SK-N-MC (cell line): Measurements from ENCODE around the gene SHB.

Experiments used
- DNase-seq: peaks from one replicate; pipeline ENCODE4 v3.0.0-alpha.2; 2011; ENCODE audit warnings: low read depth, low spot score
- H3K27ac ChIP-seq: fragments of 200-600 bp; sonication (generic); 2 replicates; pipeline ENCODE4 v1.5.1; 2016; ENCODE audit warnings: mixed run types
- H3K36me3 ChIP-seq: fragments of 200-600 bp; sonication (generic); 2 replicates; pipeline ENCODE4 v1.6.1; 2017; ENCODE audit warnings: antibody characterized with exemption, low read length, mixed read lengths; ENCODE audit not compliant: insufficient read depth
- H3K4me3 ChIP-seq: fragments of 200-600 bp; sonication (generic); 2 replicates; pipeline ENCODE4 v1.5.1; 2016
- H3K9ac ChIP-seq: fragments of 200-600 bp; sonication (generic); 2 replicates; pipeline ENCODE4 v1.8.0; 2017; ENCODE audit warnings: mixed run types, mixed read lengths; ENCODE audit not compliant: insufficient read length
- H3K9me3 ChIP-seq: fragments of 200-600 bp; sonication (generic); 2 replicates; pipeline ENCODE4 v1.6.1; 2017; ENCODE audit warnings: low read depth, mild to moderate bottlenecking, antibody characterized with exemption, low read length, moderate library complexity, mixed read lengths
- EZH2 ChIP-seq: fragments of 200-600 bp; sonication (generic); IDR thresholded peaks from one replicate; pipeline ENCODE4 v1.6.1; 2017; ENCODE audit warnings: antibody characterized with exemption
- FOXP2 ChIP-seq: optimal IDR thresholded peaks from 2 replicates; pipeline ENCODE3; 2011; ENCODE audit warnings: mild to moderate bottlenecking, moderate library complexity; ENCODE audit not compliant: insufficient read depth; ENCODE audit errors: extremely low read length, control extremely low read depth
- POLR2AphosphoS5 ChIP-seq: IDR thresholded peaks from 2 replicates; pipeline ENCODE4 v1.6.1; 2012; ENCODE audit warnings: mild to moderate bottlenecking, low read depth, low read length, borderline replicate concordance

Gene SHB

DNA sequence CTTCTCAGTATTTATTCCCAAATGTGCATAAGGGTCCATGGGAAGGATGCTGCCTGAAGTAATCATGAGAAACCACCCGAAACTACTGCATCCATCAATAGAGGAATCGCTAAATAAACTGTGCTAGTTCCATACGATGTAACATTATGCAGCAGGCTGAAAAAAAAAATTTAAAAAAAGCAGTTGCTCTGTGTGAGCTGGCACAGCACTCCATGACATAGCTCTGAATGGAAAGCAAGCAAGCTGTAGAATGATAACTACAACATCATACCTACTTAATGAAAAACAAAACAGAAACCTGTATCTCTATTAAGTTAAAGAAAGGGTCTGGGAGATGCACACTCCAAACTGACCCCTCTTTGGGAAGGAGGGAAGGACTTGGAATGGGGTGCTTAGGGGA lies 49.3 kb downstream of the SHB start:
- Histone ChIP-seq H3K9ac (no peak overlapping the region), H3K9me3 (no peaks in the 10 kb centered on the region), H3K36me3 (peaks cover 15% of the 10 kb centered on the region; the same call in 1 of the 2 replicates), H3K27ac (peak overlapping the region; percentile 96), H3K4me3 (peak overlapping the region; percentile 51)
- TF ChIP-seq FOXP2 (no peak), EZH2 (no peak), POLR2AphosphoS5 (no peak)
- DNase-seq: no peak

- DNase-seq: no peak
Measured at GRCh38 chr9:38018958-38019602, 49.9 kb downstream of the SHB start.

GRCh38 chr9:38018241-38018957 lies 50.6 kb downstream of the SHB start:
- peak; percentile 58 for DNase-seq
- TF ChIP-seq POLR2AphosphoS5 (0 out of 2 replicates have a peak, but pooled peaks have one; percentile 21), EZH2 (no peak), FOXP2 (no peak)
- peak overlapping the region; percentile 73 for H3K4me3 ChIP-seq
- no peaks in the 10 kb centered on the region for H3K9me3 ChIP-seq
- H3K27ac ChIP-seq: peak overlapping the region; percentile 96
- peak overlapping the region; percentile 45 for H3K9ac ChIP-seq
- H3K36me3 ChIP-seq: peaks cover 16% of the 10 kb centered on the region; the same call in 1 of the 2 replicates

More at GRCh38 chr9:38018958-38019602, 49.9 kb downstream of the SHB start:
- Histone ChIP-seq H3K9ac (peak overlapping the region; percentile 11), H3K36me3 (peaks cover 16% of the 10 kb centered on the region; the same call in 1 of the 2 replicates), H3K9me3 (no peaks in the 10 kb centered on the region), H3K27ac (peak overlapping the region; percentile 96), H3K4me3 (peak overlapping the region; percentile 73)
- TF ChIP-seq FOXP2 (no peak), POLR2AphosphoS5 (no peak), EZH2 (no peak)

DNA sequence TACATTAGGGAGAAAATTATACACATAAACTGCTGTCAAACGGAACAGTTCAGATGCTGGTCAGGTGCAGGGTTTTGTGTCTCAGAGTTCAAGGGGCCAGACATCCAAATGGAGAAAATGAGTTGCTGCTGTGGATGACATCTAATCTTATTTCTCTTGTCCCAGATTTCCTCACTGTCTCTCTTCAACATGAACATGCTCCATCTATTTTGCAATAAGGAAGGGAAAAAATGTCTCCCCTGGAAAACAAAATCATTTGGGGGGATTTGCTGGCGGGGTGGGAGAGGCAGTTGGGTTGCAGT lies 51.2 kb downstream of the SHB start:
- no peaks in the 10 kb centered on the region for H3K9me3 ChIP-seq
- DNase-seq: no peak
- peak overlapping the region; percentile 45 for H3K9ac ChIP-seq
- H3K4me3 ChIP-seq: peak overlapping the region; percentile 73
- H3K27ac ChIP-seq: peak overlapping the region; percentile 96
- TF ChIP-seq POLR2AphosphoS5 (no peak), EZH2 (no peak), FOXP2 (no peak)
- H3K36me3 ChIP-seq: peaks cover 18% of the 10 kb centered on the region; the same call in 1 of the 2 replicates

- Histone ChIP-seq H3K36me3 (peaks cover 23% of the 10 kb centered on the region; the same call in 1 of the 2 replicates), H3K9me3 (no peaks in the 10 kb centered on the region), H3K9ac (peak overlapping the region; percentile 52), H3K27ac (peak overlapping the region; percentile 96), H3K4me3 (peak overlapping the region; percentile 73)
- TF ChIP-seq FOXP2: no peak
- no peak for TF ChIP-seq POLR2AphosphoS5
- TF ChIP-seq EZH2: no peak
- DNase-seq: no peak
Measured at GRCh38 chr9:38017149-38017884, 51.7 kb downstream of the SHB start.

DNA sequence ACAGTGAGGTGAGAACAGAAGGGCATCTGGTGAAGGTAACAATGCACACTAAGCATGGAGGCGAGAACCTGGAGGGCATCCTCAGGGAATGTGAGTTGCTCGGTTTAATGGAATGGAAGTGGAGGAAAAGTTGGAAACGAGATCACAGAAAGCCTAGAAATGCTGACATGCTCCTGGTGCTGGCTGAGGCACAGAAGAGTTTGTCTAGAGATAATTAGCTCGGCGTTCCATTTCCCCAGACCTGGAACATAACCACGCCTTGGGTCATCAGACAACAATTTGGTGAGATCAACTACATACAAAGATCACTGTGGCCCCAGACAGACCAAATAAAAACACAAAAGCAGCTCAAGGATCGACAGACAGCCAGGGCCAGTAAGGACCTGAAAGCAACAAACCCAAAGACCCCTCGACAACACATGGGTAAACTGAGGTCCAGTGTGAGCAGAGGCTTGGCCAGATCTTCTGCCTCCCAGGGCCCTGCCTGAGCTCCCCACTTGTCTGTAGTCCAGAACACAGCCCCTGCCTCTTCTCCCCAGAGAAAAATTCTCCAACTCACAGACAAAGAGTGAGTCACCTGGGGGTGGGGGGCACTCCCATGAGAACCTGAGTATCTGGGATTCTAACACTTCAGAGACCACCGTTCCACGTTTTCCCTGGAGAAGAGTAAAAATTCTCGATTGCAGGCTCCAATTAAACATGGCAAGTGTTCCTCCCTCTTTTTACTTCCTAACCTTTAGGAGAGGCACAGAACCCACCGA lies 52.5 kb downstream of the SHB start:
- no peak for DNase-seq
- no peaks in the 10 kb centered on the region for H3K9me3 ChIP-seq
- no peak for TF ChIP-seq POLR2AphosphoS5
- no peak for TF ChIP-seq EZH2
- TF ChIP-seq FOXP2: no peak
- peak overlapping the region; percentile 52 for H3K9ac ChIP-seq
- peak overlapping the region; percentile 96 for H3K27ac ChIP-seq
- peaks cover 25% of the 10 kb centered on the region; the same call in 1 of the 2 replicates for H3K36me3 ChIP-seq
- peak overlapping the region; percentile 73 for H3K4me3 ChIP-seq

DNA sequence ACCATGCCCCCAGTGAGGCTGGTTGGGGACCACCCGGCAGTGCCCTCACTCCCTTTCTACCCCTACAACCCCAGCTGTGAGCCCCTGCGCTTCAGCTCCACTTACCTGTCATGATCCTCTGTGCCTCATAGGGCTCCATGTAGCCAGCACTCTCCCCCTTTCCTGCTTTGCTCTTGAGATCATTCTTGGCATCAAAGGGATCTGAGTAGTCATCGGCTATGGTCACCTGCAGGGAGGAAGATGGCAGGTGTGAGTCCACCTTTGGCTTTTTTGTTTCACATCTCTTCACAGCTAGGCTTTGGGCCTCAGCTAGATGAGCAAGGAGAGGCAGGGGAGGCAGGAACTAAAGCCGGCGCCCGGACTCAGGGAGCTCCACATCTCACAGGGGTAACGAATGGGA lies 53.1 kb downstream of the SHB start:
- no peaks in the 10 kb centered on the region for H3K9me3 ChIP-seq
- peaks cover 25% of the 10 kb centered on the region; the same call in 1 of the 2 replicates for H3K36me3 ChIP-seq
- no peak overlapping the region for H3K9ac ChIP-seq
- no peak for DNase-seq
- H3K27ac ChIP-seq: no peak overlapping the region
- H3K4me3 ChIP-seq: no peak overlapping the region
- TF ChIP-seq FOXP2: no peak

- Histone ChIP-seq H3K27ac (no peak overlapping the region), H3K9me3 (no peaks in the 10 kb centered on the region), H3K36me3 (peaks cover 25% of the 10 kb centered on the region; the same call in 1 of the 2 replicates), H3K4me3 (no peak overlapping the region), H3K9ac (no peak overlapping the region)
- DNase-seq: no peak
- TF ChIP-seq FOXP2 (no peak), EZH2 (no peak), POLR2AphosphoS5 (no peak)
Measured at GRCh38 chr9:38015266-38015665, 53.8 kb downstream of the SHB start.
